HG03469 (cell line): ENCODE data around the gene APOL5.
"Not testable (repeated sequence)": the region's sequence is repeated elsewhere in the genome, so short reads cannot be mapped to it uniquely, and the experiment has no call there.

Experiments used
- ATAC-seq: cut with Tn5 transposase; IDR thresholded peaks from one replicate; pipeline ENCODE4 v1.9.1; 2021; ENCODE audit warnings: mild to moderate bottlenecking, moderate library complexity, moderate number of reproducible peaks; ENCODE audit not compliant: unreplicated experiment

Gene APOL5

GRCh38 chr22:35708917-35709316, 8.8 kb upstream of the APOL5 start:
- no peak for ATAC-seq

GRCh38 chr22:35711336-35711735, 6.3 kb upstream of the APOL5 start:
- ATAC-seq: no peak

GRCh38 chr22:35712672-35713071, 5.0 kb upstream of the APOL5 start:
- ATAC-seq: no peak

GRCh38 chr22:35719212-35719875, 1.7 kb downstream of the APOL5 start:
- ATAC-seq: no peak

- ATAC-seq: no peak
Measured at GRCh38 chr22:35721960-35722359, 4.3 kb downstream of the APOL5 start.

GRCh38 chr22:35725521-35725920, 7.8 kb downstream of the APOL5 start:
- ATAC-seq: no peak

GRCh38 chr22:35726398-35726797, 8.7 kb downstream of the APOL5 start:
- no peak for ATAC-seq

- ATAC-seq: no peak
Measured at GRCh38 chr22:35726933-35727332, 9.3 kb downstream of the APOL5 start.

GRCh38 chr22:35727436-35727835, 9.8 kb downstream of the APOL5 start:
- no peak for ATAC-seq

GRCh38 chr22:35728639-35729308, 11.1 kb downstream of the APOL5 start:
- no peak for ATAC-seq

- no peak for ATAC-seq
Measured at GRCh38 chr22:35729309-35729698, 11.6 kb downstream of the APOL5 start.

- no peak for ATAC-seq
Measured at GRCh38 chr22:35731321-35731720, 13.6 kb downstream of the APOL5 start.

- no peak for ATAC-seq
Measured at GRCh38 chr22:35732116-35732515, 14.4 kb downstream of the APOL5 start.

GRCh38 chr22:35733036-35733435, 15.4 kb downstream of the APOL5 start:
- no peak for ATAC-seq

GRCh38 chr22:35733791-35734516, 16.3 kb downstream of the APOL5 start:
- no peak for ATAC-seq

GRCh38 chr22:35734517-35734827, 16.8 kb downstream of the APOL5 start:
- no peak for ATAC-seq

- ATAC-seq: no peak
Measured at GRCh38 chr22:35735542-35735941, 17.9 kb downstream of the APOL5 start.

GRCh38 chr22:35736166-35736565, 18.5 kb downstream of the APOL5 start:
- ATAC-seq: no peak

GRCh38 chr22:35736701-35737100, 19.0 kb downstream of the APOL5 start:
- no peak for ATAC-seq

GRCh38 chr22:35737886-35738285, 20.2 kb downstream of the APOL5 start:
- ATAC-seq: not testable (repeated sequence)

- ATAC-seq: no peak
Measured at GRCh38 chr22:35739076-35739930, 21.6 kb downstream of the APOL5 start.
